Measurements from ENCODE around the gene RIPK1.
A peak's percentile ranks its signal among the peaks of the same experiment; 100 is the strongest.
"Not testable (repeated sequence)": the region's sequence is repeated elsewhere in the genome, so short reads cannot be mapped to it uniquely, and the experiment has no call there.

Gene RIPK1

DNA sequence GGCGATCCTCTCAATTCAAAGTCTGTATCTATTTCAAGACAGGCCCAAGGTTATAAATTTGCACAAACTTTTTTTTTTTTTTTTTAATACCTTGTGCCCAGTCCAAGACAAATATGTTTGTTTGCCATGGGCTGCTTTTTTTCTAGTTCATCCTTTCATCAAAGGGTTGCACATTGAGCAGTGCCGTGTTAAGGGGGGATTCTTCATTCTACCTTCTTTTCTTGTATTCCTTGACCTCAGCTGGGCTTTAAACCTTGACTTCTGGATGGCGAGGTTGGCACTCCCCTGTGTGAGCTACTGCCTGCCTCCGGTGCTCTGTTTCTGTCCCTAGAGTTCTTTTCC, 7.4 kb downstream of the RIPK1 start:
- Histone ChIP-seq H3K36me3 (peaks cover 47% of the 10 kb centered on the region), H3K4me1 (ENCODE audit: control insufficient read depth in 1 of 2, insufficient read depth in 1 of 2, low read depth in 1 of 2, low read length in 1 of 2) (peaks cover 6 to 16% of the 10 kb centered on the region in 2 experiments), H3K27me3 (no peaks in the 10 kb centered on the region), H3K4me3 (ENCODE audit: low read depth in 1 of 2, low read length in 1 of 2) (no peak overlapping the region), H3K9me3 (no peaks in the 10 kb centered on the region), H3K27ac (no peak overlapping the region)
- TF ChIP-seq, protein P1, sequence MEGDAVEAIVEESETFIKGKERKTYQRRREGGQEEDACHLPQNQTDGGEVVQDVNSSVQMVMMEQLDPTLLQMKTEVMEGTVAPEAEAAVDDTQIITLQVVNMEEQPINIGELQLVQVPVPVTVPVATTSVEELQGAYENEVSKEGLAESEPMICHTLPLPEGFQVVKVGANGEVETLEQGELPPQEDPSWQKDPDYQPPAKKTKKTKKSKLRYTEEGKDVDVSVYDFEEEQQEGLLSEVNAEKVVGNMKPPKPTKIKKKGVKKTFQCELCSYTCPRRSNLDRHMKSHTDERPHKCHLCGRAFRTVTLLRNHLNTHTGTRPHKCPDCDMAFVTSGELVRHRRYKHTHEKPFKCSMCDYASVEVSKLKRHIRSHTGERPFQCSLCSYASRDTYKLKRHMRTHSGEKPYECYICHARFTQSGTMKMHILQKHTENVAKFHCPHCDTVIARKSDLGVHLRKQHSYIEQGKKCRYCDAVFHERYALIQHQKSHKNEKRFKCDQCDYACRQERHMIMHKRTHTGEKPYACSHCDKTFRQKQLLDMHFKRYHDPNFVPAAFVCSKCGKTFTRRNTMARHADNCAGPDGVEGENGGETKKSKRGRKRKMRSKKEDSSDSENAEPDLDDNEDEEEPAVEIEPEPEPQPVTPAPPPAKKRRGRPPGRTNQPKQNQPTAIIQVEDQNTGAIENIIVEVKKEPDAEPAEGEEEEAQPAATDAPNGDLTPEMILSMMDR (IDR thresholded peaks at IDR 0.05), result no peak

DNA sequence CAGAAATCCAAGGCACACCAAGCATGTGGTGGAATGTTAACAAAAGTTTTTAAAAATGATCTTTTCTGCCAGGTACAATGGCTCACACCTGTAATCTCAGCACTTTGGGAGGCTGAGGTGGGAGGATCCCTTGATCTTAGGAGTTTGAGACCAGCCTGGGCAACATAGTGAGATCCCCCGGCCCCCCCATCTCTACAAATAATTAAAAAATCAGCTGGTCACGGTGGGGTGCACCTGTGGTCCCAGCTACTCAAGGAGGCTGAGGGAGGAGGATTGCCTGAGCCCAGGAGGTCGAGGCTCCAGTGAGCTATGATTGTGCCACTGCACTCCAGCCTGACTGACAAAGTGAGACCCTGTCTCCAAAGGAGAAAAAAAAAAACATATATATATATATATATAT, 8.0 kb downstream of the RIPK1 start:
- H3K9me3 ChIP-seq, result no peaks in the 10 kb centered on the region
- TF ChIP-seq, protein P1 (IDR thresholded peaks at IDR 0.05), result no peak
- no peak overlapping the region for H3K4me3 ChIP-seq (ENCODE audit: low read depth in 1 of 2, low read length in 1 of 2)
- peaks cover 53% of the 10 kb centered on the region for H3K36me3 ChIP-seq
- no peaks in the 10 kb centered on the region for H3K27me3 ChIP-seq
- peaks cover 6 to 12% of the 10 kb centered on the region in 2 experiments for H3K4me1 ChIP-seq (ENCODE audit: control insufficient read depth in 1 of 2, insufficient read depth in 1 of 2, low read depth in 1 of 2, low read length in 1 of 2)
- no peak overlapping the region for H3K27ac ChIP-seq

DNA sequence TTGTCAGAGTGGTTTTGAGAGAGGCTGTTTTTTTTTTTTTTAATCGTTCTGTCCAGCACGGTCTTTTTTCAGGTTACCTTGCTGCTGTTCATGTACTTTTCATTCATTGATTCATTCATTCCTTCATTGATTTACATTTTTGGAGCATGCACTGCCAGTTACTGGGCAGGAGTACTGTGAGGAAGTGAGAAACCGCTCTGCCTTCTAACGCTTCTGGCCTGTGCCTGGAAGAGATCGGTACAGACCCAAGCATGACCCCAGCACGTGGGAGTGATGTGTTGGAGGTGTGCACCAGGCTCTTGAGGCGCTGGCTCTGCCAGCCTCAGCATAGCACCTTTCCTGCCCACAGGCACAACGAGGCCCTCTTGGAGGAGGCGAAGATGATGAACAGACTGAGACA, 9.1 kb downstream of the RIPK1 start:
- Histone ChIP-seq H3K27ac (no peak overlapping the region), H3K27me3 (no peaks in the 10 kb centered on the region), H3K9me3 (no peaks in the 10 kb centered on the region), H3K4me3 (ENCODE audit: low read depth in 1 of 2, low read length in 1 of 2) (no peak overlapping the region), H3K36me3 (peaks cover 63% of the 10 kb centered on the region), H3K4me1 (ENCODE audit: control insufficient read depth in 1 of 2, insufficient read depth in 1 of 2, low read depth in 1 of 2, low read length in 1 of 2) (peaks cover 6 to 10% of the 10 kb centered on the region in 2 experiments)
- TF ChIP-seq, protein P1 (IDR thresholded peaks at IDR 0.05), result no peak

DNA sequence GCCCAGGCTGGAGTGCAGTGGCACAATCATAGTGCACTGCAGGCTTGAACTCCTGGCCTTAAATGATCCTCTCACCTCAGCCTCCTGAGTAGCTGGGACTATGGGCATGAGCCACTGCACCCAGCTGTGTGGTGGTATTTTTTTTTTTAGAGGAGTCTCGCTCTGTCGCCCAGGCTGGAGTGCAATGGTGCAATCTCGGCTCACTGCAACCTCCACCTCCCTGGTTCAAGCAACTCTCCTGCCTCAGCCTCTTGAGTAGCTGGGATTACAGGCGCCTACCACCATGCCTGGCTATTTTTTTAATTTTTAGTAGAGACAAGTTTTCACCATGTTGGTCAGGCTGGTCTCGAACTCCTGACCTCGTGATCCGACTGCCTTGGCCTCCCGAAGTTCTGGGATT, 10.7 kb downstream of the RIPK1 start:
- not testable (repeated sequence) for H3K4me3 ChIP-seq (ENCODE audit: low read depth in 1 of 2, low read length in 1 of 2); H3K27me3 ChIP-seq; H3K9me3 ChIP-seq; H3K27ac ChIP-seq; H3K4me1 ChIP-seq (ENCODE audit: control insufficient read depth in 1 of 2, insufficient read depth in 1 of 2, low read depth in 1 of 2, low read length in 1 of 2)
- H3K36me3 ChIP-seq, result peaks cover 70% of the 10 kb centered on the region

DNA sequence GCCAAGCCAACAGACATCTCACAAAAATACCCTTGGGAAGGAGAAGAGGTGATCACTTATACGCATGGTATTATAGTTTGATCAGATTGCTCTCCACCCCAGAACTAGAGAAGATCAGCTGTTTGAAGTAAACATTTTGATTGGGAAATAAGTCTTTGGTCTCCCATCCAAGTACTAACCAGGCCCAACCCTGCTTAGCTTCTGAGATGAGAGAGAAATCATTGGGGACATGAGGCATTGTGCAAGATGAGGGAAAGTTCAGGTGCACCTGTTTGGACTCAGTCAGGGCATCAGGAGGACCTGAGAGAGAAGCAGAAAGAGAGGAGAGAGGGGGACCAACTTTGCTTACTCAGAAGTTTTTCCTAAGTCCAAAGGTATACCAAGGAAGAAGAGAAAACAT, 11.4 kb downstream of the RIPK1 start:
- peaks cover 76% of the 10 kb centered on the region for H3K36me3 ChIP-seq
- TF ChIP-seq, protein P1 (IDR thresholded peaks at IDR 0.05), result no peak

DNA sequence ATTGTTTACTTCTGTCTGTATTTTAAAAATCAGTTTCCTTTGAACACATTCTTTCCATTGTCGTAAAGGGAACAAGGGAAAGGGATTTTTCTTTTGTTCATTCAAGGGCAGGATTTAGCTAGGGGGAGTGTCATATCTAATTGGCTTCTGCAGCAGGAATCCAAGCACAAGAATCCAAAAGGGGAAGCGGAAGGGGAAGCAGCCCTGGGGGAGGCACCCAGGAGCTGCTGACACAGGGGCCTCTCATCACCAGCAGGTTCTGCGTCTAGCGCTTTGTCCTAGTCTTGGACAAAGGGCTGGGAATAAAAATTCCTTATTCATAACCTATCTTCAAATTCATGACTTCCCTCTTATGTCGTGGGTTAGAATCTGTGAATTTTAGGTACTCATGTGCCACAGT, 13.7 kb downstream of the RIPK1 start:
- H3K4me1 ChIP-seq (ENCODE audit: control insufficient read depth in 1 of 2, insufficient read depth in 1 of 2, low read depth in 1 of 2, low read length in 1 of 2), result no peaks in the 10 kb centered on the region
- H3K27ac ChIP-seq, result peak overlapping the region; percentile 52
- no peak overlapping the region for H3K4me3 ChIP-seq (ENCODE audit: low read depth in 1 of 2, low read length in 1 of 2)
- H3K36me3 ChIP-seq, result peaks cover 93% of the 10 kb centered on the region
- no peaks in the 10 kb centered on the region for H3K27me3 ChIP-seq
- H3K9me3 ChIP-seq, result no peaks in the 10 kb centered on the region
- TF ChIP-seq, protein P1 (IDR thresholded peaks at IDR 0.05), result no peak

More for the DNA sequence above, 11.4 kb downstream of the RIPK1 start:
- Histone ChIP-seq H3K27ac (no peak overlapping the region), H3K4me3 (ENCODE audit: low read depth in 1 of 2, low read length in 1 of 2) (no peak overlapping the region), H3K27me3 (no peaks in the 10 kb centered on the region), H3K9me3 (no peaks in the 10 kb centered on the region), H3K4me1 (ENCODE audit: control insufficient read depth in 1 of 2, insufficient read depth in 1 of 2, low read depth in 1 of 2, low read length in 1 of 2) (peaks cover 6 to 10% of the 10 kb centered on the region in 2 experiments)
